Smooth muscle cell of the brain vasculature (primary cell): ENCODE results near the gene FBXW9.
"Not testable (repeated sequence)": the region's sequence is repeated elsewhere in the genome, so short reads cannot be mapped to it uniquely, and the experiment has no call there.

Experiments used
- DNase-seq: peaks from one replicate; pipeline ENCODE4 v3.0.0-alpha.2; 2012; ENCODE audit warnings: low read depth, low spot score

FBXW9 gene

DNA sequence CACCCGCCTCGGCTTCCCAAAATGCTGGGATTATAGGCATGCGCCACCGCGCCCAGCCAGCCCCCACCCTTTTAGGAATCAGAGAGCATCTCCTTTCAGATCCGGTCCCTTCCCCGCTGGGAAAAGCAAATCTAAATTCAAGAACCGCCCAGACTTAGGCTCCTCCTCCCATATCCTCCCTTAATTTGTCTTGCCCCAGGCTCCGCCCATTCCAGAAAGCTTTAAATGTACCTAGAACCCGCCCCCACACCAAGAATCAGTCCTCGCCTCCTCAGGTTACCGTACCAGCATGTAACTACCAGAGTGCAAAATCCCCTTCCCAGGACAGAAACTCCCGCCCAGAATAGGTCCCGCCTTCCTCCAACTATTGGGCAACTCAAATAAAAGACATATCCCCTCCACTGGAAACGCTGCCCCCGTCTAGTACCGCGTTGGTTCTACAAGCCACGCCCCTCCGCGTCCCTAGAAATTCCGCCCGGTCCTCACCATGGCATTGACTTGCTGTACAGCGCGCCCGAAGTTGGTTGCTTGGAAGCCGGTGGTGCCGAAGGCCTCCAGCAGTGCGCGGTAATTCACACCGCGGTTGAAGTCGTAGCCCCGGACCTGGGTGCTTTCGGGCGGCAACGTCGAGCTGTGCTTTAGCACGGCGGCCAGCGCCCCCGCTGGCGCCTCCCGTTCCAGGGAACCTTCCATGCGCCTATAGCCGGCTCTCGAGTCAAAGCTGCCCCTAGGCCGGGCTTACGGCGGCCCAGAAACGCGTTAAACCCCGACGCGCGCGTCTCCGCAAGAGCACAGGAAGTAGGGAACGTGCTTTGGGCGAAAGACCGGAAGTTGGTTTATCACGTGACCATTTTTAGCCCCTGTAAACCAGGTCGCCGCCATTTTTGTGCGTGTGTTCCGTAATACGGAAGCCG, 15.1 kb downstream of the FBXW9 start, which contains the start of gene DHPS:
Gene DHPS (minus strand): TSS at position 807 of the 914 bp plus-strand sequence. CDS start 114 bp downstream, at position 693.
- peak; percentile 93 for DNase-seq

- DNase-seq: no peak
Measured at GRCh38 chr19:12680034-12680433, 16.4 kb downstream of the FBXW9 start.

DNA sequence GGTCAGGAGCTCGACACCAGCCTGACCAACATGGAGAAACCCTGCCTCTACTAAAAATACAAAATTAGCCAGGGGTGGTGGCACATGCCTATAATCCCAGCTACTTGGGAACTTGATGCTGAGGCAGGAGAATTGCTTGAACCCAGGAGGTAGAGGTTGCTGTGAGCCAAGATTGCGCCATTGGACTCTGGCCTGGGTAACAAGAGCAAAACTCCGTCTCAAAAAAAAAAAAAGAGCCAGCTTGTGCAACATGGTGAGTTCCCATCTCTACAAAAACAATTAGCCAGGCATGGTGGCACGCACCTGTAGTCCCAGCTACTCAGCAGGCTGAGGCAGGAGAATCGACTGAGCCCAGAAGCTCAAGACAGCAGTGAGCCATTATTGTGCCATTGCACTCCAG, 18.4 kb downstream of the FBXW9 start:
- DNase-seq: not testable (repeated sequence)

DNA sequence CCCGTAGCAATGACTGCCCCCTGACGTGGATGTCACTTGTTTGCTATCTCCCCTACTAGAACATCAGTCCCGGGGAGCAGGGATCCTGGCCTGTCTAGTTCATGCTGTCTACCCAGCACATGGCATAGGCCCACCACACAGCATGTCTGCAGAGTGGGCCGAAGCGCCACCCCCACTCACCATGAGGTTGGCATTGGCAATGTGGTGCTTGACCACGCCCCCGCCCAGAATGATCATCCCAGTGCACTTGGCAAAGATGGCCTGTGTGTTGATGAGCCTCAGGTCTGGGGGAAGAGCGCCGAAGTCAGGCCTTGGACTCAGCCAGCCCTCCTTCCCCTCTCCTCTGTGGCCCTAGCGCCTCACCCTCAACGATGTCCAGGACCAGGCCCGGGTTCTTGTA, 19.5 kb downstream of the FBXW9 start:
- DNase-seq: no peak

- DNase-seq: no peak
Measured at GRCh38 chr19:12676384-12676792, 20.0 kb downstream of the FBXW9 start.

DNA sequence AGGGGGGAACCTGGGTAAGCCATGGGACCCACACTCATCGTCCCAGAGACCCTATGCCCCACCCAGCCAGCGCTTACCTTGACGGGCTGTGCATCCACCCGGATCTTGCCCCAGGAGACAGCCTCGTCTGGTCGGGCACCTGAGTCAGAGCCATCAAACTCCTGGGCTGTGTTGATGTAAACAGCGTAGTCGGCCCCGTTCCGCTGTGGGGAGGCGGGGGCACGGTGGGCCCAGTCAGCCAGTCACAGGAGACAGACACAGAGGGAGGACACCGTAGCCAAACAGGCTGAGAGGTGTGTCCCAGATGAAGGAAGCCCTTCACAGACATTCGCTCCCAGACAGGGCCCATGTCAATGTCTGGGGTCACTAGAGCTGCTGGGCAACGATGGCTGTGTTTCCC, 20.5 kb downstream of the FBXW9 start:
- no peak for DNase-seq

- no peak for DNase-seq
Measured at GRCh38 chr19:12675399-12675798, 21.0 kb downstream of the FBXW9 start.

- no peak for DNase-seq
Measured at GRCh38 chr19:12672744-12673143, 23.7 kb downstream of the FBXW9 start.

- no peak for DNase-seq
Measured at GRCh38 chr19:12670159-12670928, 26.1 kb downstream of the FBXW9 start.

- DNase-seq: peak; percentile 65
Measured at GRCh38 chr19:12669270-12670158, 26.9 kb downstream of the FBXW9 start.

DNA sequence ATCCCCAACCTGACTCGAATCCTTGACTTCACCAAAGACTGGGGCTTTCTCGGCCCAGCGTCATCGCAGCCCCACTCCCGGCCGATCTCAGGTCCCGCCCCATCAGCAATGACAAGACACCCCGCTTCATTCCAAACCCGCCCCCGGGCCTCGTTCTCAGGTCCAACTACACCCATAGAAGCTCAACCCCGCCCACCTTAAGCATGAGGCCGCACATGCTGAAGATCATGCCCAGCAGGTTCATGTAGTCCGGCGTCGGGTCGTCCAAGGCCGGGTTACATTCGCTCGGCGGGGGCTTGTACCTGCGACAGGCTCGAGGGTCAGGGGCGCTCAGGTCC, 27.5 kb downstream of the FBXW9 start:
- DNase-seq: no peak

GRCh38 chr19:12668346-12668745, 28.1 kb downstream of the FBXW9 start:
- DNase-seq: no peak

GRCh38 chr19:12667731-12668302, 28.6 kb downstream of the FBXW9 start:
- no peak for DNase-seq

DNA sequence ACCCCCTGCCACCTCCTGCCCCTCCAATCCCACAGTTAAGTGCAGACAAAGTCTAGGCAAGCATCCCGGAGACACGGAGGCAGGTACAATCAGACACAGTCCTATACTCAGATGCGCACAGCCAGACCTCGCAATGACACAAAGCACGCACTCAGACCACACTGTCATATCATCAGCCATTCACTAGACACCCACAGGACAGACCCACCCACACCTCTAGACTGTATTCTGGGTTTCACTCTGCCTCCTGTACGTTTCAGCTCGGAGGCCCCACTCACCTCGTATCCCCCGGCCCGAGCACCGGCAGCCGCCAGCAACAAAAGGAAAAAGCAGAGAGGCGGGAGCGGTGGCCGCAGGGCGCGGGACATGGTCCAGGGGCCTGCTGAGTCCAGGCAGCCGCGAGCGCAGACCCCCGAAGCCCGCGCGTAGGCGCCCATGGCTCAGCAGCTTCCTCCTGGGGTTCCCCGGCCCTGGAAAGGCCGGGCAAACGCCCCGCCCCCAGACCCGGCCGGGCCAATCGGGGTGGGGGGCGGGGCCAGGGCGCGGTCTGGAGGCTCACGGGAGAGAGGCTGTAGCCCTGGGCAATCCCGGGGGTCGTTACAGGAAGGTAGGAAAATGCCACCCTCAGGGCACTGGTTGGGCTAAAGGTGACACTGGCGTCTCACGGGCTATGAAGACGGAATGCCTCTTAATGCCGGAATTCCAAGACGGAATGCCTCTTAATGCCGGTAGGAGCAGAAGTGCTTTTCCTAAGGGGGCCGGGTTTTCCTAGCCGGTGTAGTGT, 30.0 kb downstream of the FBXW9 start, which contains the start of the genes MAN2B1 and WDR83:
Gene MAN2B1 (minus strand): TSS at position 478 of the 784 bp plus-strand sequence. CDS start 41 bp downstream, at position 437.
Gene WDR83 (plus strand): TSS at position 543 of the 784 bp plus-strand sequence. CDS start 2,984 bp downstream, outside the sequence.
- DNase-seq: no peak

GRCh38 chr19:12665671-12666264, 30.7 kb downstream of the FBXW9 start:
- no peak for DNase-seq

GRCh38 chr19:12665281-12665573, 31.2 kb downstream of the FBXW9 start:
- DNase-seq: no peak

DNA sequence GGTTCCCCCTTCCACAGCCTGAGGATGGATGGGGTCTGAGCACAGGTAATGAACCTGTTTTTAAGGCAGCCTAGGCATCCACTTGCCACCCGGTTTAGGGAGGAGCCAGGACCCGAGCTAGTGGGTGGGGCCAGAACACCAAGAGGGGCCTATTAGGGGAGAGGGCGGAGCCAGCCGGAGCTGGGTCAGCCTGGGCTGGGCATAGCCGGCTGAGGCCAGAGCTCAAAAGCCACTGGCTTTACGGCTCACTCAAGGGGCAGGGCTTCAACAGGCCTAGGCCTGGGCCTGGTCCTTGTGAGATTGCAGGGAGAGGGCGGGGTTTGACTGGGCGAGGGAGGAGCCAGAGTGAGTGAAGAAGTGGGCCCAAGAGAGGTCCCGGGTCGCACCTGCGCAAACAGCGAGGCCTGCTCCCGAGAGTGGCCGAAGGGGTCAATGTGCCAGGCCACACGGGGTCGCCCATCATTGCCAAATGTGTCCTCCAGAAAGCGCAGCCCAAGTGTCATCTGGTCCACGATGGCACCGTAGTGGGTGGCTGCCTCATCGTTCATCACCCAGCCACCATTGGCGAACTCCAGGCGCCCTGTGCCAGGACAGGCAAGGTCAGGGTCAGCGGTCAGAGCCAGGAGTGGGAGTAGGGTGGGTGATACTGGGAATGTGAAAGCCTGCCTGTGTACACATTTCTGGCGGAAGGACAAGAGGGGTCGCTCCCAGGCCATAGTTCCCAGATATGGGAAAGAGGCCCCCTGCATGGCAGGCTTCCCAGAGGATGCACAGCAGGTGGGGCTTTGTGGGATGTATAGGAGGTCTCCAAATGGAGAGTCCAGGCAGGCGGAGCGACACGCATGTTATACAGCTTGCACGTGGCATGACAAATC, 31.8 kb downstream of the FBXW9 start:
- DNase-seq: no peak

DNA sequence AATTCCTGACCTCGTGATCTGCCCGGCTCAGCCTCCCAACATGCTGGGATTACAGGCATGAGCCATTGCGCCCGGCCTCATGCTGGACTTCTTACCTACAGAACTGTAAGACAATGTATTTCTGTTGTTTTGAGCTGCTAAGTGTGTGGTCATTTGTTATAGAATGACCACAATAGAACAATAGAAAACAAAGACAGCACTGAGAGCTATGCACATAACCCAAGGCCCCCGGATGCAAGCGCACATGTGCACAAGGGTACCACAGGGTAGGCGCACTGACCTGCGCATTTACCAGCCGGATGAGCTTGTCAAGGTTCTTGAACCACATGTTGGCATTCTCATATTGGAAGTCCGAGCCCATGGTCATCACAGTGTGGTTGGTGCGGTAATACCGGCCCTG, 35.5 kb downstream of the FBXW9 start:
- no peak for DNase-seq

- DNase-seq: no peak
Measured at GRCh38 chr19:12657966-12658365, 38.5 kb downstream of the FBXW9 start.
